Skeletal muscle tissue (tissue), 4 donors: Measurements from ENCODE around the gene FGF3. TPM values are rescaled to one million over a fixed set of nuclear protein-coding genes. Genes with fewer than 3 reads are reported as not detected.

ENCODE experiments used
- H3K27ac ChIP-seq: one replicate; pipeline ENCODE4 v1.7.0; 2013; ENCODE audit warnings: mild to moderate bottlenecking, low read depth, low read length, inconsistent platforms
- H3K27me3 ChIP-seq, 3 donors: one replicate each; pipeline ENCODE4 v1.7.0; 2013; ENCODE audit warnings: low read length in 3 of 3; ENCODE audit not compliant: control insufficient read depth in 3 of 3, insufficient read depth in 3 of 3
- H3K36me3 ChIP-seq, 3 donors: one replicate each; pipeline ENCODE4 v1.7.0; 2013; ENCODE audit warnings: low read length in 3 of 3; ENCODE audit not compliant: control insufficient read depth in 3 of 3, insufficient read depth in 3 of 3
- H3K4me1 ChIP-seq, 3 donors: one replicate each; pipeline ENCODE4 v1.7.0; 2013; ENCODE audit warnings: low read length in 3 of 3, mild to moderate bottlenecking in 3 of 3; ENCODE audit not compliant: control insufficient read depth in 3 of 3, insufficient read depth in 3 of 3
- H3K4me3 ChIP-seq, 3 donors: one replicate each; pipeline ENCODE4 v1.7.0; 2013; ENCODE audit warnings: low read length in 3 of 3
- H3K9ac ChIP-seq, 3 donors: one replicate each; pipeline ENCODE4 v1.7.0; 2013; ENCODE audit warnings: low read length in 3 of 3, mild to moderate bottlenecking in 3 of 3, moderate library complexity in 2 of 3, low read depth in 1 of 3
- H3K9me3 ChIP-seq, 3 donors: one replicate each; pipeline ENCODE4 v1.7.0; 2013; ENCODE audit warnings: low read length in 3 of 3; ENCODE audit not compliant: control insufficient read depth in 3 of 3
- total RNA-seq: library from RNA; depleted of rRNA; stranded (reverse); fragments of >200 nt; gene quantifications from one replicate; pipeline ENCODE4 v1.2.3, GENCODE V29; 2014
- donor health status: Osteomylitis.

FGF3 gene
- total RNA-seq, 1 donor from 2014 or later: not detected

DNA sequence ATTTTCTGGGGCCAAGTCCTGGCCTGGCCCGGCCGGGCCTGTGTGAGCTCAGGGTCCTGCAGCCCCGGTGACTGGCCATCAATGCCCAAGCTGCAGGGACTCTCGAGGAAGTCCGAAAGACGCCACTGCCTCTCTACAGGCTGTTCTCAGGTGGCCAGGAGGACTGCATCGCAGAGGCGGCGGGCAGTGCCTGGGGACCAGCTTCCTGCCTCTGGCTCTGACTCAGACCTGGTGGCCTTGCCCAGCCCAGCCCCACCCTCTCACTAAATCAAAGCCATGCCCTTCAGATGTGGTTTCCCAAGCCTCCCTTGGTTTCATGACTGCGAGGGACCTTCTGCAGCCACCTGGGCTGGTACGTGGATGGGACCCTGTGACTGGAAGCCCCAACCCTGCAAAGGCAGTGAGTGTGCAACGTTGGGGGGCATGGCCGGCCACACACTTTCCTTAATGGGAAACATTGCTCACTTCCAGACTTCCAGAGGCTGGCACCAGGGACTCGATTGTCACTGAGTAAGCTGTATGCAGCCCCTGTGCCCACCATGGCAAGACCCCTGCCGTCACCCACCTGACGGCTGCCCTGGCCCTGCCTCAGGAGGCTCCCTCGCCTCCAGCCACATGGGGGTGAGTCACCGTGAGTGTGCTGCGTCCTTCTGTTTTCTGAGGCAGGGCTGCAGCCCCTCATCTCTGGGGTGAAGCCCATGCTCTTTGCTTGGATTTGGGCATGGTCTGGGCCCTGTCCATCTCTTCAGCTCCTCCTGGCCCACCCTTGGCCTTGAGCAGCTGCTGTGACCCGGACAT is 6.0 kb upstream of the FGF3 start:
- H3K27ac ChIP-seq: no peak overlapping the region
- peaks cover 45 to 60% (median 52%) of the 10 kb centered on the region in 3 donors for H3K27me3 ChIP-seq
- no peaks in the 10 kb centered on the region for H3K4me1 ChIP-seq
- peaks cover 0 to 3% (median 3%) of the 10 kb centered on the region in 3 donors for H3K9me3 ChIP-seq
- no peak overlapping the region for H3K4me3 ChIP-seq
- H3K36me3 ChIP-seq: no peaks in the 10 kb centered on the region
- H3K9ac ChIP-seq: no peak overlapping the region

- H3K4me1 ChIP-seq: no peaks in the 10 kb centered on the region
- H3K4me3 ChIP-seq: no peak overlapping the region
- H3K36me3 ChIP-seq: no peaks in the 10 kb centered on the region
- H3K9me3 ChIP-seq: peaks cover 0 to 3% (median 3%) of the 10 kb centered on the region in 3 donors
- H3K9ac ChIP-seq: no peak overlapping the region
- no peak overlapping the region for H3K27ac ChIP-seq
- peaks cover 54 to 68% (median 64%) of the 10 kb centered on the region in 3 donors for H3K27me3 ChIP-seq
Measured at GRCh38 chr11:69823641-69824265, 4.5 kb upstream of the FGF3 start.

- H3K9ac ChIP-seq: no peak overlapping the region
- no peak overlapping the region for H3K4me3 ChIP-seq
- H3K4me1 ChIP-seq: peaks cover 0 to under 1% (median 0%) of the 10 kb centered on the region in 3 donors
- H3K36me3 ChIP-seq: no peaks in the 10 kb centered on the region
- H3K27me3 ChIP-seq: peaks cover 54 to 68% (median 67%) of the 10 kb centered on the region in 3 donors
- H3K9me3 ChIP-seq: peaks cover 0 to 3% (median 3%) of the 10 kb centered on the region in 3 donors
- H3K27ac ChIP-seq: no peak overlapping the region
Measured at GRCh38 chr11:69822676-69823494, 3.7 kb upstream of the FGF3 start.

DNA sequence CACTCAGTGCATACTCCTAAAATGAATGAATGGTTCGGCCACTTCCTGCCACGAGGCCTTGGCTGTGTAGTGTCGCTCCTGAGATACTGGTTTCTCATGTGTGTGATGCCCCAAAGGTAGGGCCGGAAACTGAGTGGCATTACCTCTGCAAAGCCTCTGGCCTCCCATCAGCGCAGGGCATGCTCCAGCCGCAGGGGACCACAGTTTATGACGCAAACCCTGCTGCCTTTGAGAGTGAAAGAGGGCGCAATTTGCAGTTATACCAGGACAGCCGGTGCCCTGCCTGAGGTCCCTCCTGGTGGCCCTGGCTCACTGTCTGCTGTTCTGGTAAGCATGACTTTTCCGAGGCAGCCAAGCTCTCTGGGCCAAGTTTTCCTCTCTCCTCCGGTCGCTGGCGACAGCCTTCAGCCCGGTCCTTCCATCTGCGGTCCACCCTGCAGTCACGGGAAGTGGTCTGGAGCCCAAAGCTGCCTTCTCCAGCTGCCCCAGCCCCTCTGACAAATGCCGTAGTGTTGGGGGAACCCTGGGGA is 2.4 kb upstream of the FGF3 start:
- H3K4me1 ChIP-seq: peaks cover 0 to 2% (median 2%) of the 10 kb centered on the region in 3 donors
- H3K27me3 ChIP-seq: peaks cover 61 to 78% (median 77%) of the 10 kb centered on the region in 3 donors
- no peak overlapping the region for H3K27ac ChIP-seq
- no peaks in the 10 kb centered on the region for H3K36me3 ChIP-seq
- no peak overlapping the region for H3K9ac ChIP-seq
- H3K4me3 ChIP-seq: no peak overlapping the region
- no peaks in the 10 kb centered on the region for H3K9me3 ChIP-seq

GRCh38 chr11:69820441-69820840 is 1.2 kb upstream of the FGF3 start:
- no peak overlapping the region for H3K27ac ChIP-seq
- no peaks in the 10 kb centered on the region for H3K36me3 ChIP-seq
- no peak overlapping the region for H3K4me3 ChIP-seq
- no peak overlapping the region for H3K9ac ChIP-seq
- no peaks in the 10 kb centered on the region for H3K9me3 ChIP-seq
- H3K27me3 ChIP-seq: peaks cover 72 to 82% (median 82%) of the 10 kb centered on the region in 3 donors
- peaks cover 0 to 2% (median 2%) of the 10 kb centered on the region in 3 donors for H3K4me1 ChIP-seq

DNA sequence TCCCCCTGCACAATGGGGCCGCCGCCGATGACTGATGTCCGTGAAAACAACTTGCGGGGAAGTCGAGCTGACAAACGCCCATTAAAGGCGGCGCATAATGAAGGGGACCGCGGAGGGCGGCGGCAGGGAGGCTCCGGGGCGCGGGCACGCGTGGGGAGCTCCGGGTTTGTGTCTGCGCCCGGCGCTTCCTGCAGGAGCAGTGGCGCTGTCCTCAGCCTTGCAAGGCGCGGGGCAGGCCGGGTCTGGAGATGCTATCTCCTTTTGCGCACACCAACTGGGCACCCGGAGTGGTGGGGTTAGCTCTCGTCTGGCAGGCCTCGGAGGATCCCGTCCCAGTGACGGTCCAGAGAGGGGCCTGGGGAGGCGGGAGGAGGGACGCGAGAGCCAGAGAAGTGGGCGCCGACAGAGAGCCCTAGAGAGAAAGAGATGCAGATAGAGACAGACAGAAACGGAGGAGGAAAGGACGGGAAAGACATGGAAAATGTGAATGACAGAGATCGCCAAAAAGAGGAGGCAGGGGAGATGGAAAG is 390 bp upstream of the FGF3 start:
- Histone ChIP-seq H3K9ac (no peak overlapping the region), H3K9me3 (no peaks in the 10 kb centered on the region), H3K27ac (no peak overlapping the region), H3K4me3 (no peak overlapping the region), H3K36me3 (no peaks in the 10 kb centered on the region), H3K27me3 (peaks cover 79 to 83% (median 79%) of the 10 kb centered on the region in 3 donors), H3K4me1 (peaks cover 0 to 2% (median 2%) of the 10 kb centered on the region in 3 donors)

DNA sequence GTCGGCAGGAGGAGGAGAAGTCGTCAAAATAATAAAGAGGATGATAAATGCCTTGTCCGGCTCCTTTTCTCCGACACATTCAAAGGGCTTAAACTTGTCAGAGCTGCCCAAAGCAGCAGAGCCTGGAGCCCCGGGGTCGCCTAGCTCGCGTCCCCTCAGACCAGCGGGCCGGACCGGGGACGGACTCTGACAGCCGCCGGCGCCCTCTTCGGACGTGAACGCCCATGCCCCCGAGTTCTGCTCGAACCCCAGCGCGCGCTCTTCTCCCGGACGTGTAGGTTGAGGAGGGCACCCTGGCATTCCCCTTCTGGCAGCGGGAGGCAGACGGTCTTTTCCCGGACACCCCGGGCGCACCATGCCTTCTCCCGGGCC is 999 bp downstream of the FGF3 start:
- no peak overlapping the region for H3K9ac ChIP-seq
- no peaks in the 10 kb centered on the region for H3K36me3 ChIP-seq
- no peak overlapping the region for H3K27ac ChIP-seq
- H3K27me3 ChIP-seq: peaks cover 76 to 80% (median 77%) of the 10 kb centered on the region in 3 donors
- H3K9me3 ChIP-seq: no peaks in the 10 kb centered on the region
- H3K4me3 ChIP-seq: no peak overlapping the region
- H3K4me1 ChIP-seq: peaks cover 0 to 2% (median 2%) of the 10 kb centered on the region in 3 donors

- Histone ChIP-seq H3K9ac (no peak overlapping the region), H3K36me3 (no peaks in the 10 kb centered on the region), H3K9me3 (no peaks in the 10 kb centered on the region), H3K4me3 (no peak overlapping the region), H3K27ac (no peak overlapping the region), H3K4me1 (peaks cover 0 to 2% (median 2%) of the 10 kb centered on the region in 3 donors), H3K27me3 (peaks cover 72 to 80% (median 76%) of the 10 kb centered on the region in 3 donors)
Measured at GRCh38 chr11:69817265-69818230, 1.7 kb downstream of the FGF3 start.

DNA sequence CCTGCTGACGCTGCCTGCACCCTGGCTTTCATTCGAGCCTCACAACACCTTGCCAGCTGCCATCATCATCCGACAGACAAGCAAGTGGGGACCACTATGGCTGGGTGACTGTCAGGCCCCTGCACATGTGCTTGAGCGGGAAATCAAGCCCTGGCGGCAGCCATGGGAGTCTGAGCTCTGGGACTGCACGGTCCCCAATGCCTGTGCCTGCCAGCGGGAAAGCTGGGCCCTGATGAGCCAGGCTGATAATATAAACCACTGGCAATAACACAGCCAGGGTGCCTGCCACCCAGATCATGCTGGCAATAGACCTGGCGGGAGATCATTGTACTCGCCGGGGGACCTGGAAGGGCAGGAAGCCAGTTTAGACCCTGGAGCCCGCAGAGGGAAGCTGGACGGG is 2.5 kb downstream of the FGF3 start:
- no peaks in the 10 kb centered on the region for H3K9me3 ChIP-seq
- no peak overlapping the region for H3K9ac ChIP-seq
- no peak overlapping the region for H3K4me3 ChIP-seq
- no peak overlapping the region for H3K27ac ChIP-seq
- H3K36me3 ChIP-seq: no peaks in the 10 kb centered on the region
- H3K4me1 ChIP-seq: peaks cover 0 to 2% (median 2%) of the 10 kb centered on the region in 3 donors
- peaks cover 67 to 78% (median 73%) of the 10 kb centered on the region in 3 donors for H3K27me3 ChIP-seq
